Common myeloid progenitor, CD34-positive (primary cell): ENCODE results near the gene GPM6B.

ENCODE experiments used
- CTCF ChIA-PET: fragments of 350-600 bp; sonication (Branson Sonifier 250); formaldehyde crosslinking; loops from one replicate; lab custom pipeline; 2021; ENCODE audit warnings: antibody characterized with exemption; lab: Charles Lee
- POLR2A ChIA-PET: fragments of 350-600 bp; sonication (Branson Sonifier 250); formaldehyde crosslinking; loops from one replicate; lab custom pipeline; 2021; ENCODE audit warnings: antibody characterized with exemption; lab: Charles Lee
- DNase-seq, 3 donors: peaks; one replicate each; pipeline versions ENCODE4 v3.0.0 to v3.0.0-alpha.2; 2013
- H3K27ac ChIP-seq, 2 experiments: 1 replicate in 1 of 2; 2 replicates in 1 of 2; pipeline ENCODE4 v1.7.0; 2013; ENCODE audit warnings: inconsistent platforms in 2 of 2, low read length in 2 of 2, mild to moderate bottlenecking in 2 of 2, low read depth in 1 of 2, moderate library complexity in 1 of 2; ENCODE audit not compliant: severe bottlenecking in 2 of 2, insufficient read depth in 1 of 2, poor library complexity in 1 of 2
- H3K27me3 ChIP-seq, 5 experiments: replicated peaks in 2 of 5; 1 replicate in 3 of 5; 2 replicates in 2 of 5; pipeline versions ENCODE4 v1.6.1 to v1.7.0; 2013; ENCODE audit warnings: low read length in 4 of 5, mild to moderate bottlenecking in 2 of 5, moderate library complexity in 2 of 5, inconsistent platforms in 1 of 5; ENCODE audit not compliant: insufficient read depth in 5 of 5, control insufficient read depth in 4 of 5
- H3K36me3 ChIP-seq, 4 experiments: 1 replicate in 2 of 4; 2 replicates in 2 of 4; pipeline versions ENCODE4 v1.6.1 to v1.7.0; 2013; ENCODE audit warnings: low read length in 3 of 4, control low read depth in 1 of 4, mild to moderate bottlenecking in 1 of 4; ENCODE audit not compliant: control insufficient read depth in 4 of 4, insufficient read depth in 4 of 4
- H3K4me1 ChIP-seq, 4 experiments: 1 replicate in 3 of 4; 2 replicates in 1 of 4; pipeline versions ENCODE4 v1.6.1 to v1.7.1; 2013; ENCODE audit warnings: low read length in 3 of 4, mild to moderate bottlenecking in 3 of 4, control low read depth in 1 of 4, inconsistent platforms in 1 of 4, moderate library complexity in 1 of 4; ENCODE audit not compliant: control insufficient read depth in 4 of 4, insufficient read depth in 4 of 4; ENCODE audit errors: control extremely low read depth in 1 of 4
- H3K4me3 ChIP-seq, 7 experiments: 1 replicate in 4 of 7; 2 replicates in 3 of 7; pipeline versions ENCODE4 v1.5.1 to v1.7.0; 2013; ENCODE audit warnings: mild to moderate bottlenecking in 7 of 7, low read length in 6 of 7, moderate library complexity in 6 of 7, inconsistent platforms in 2 of 7, low read depth in 2 of 7, control low read depth in 1 of 7; ENCODE audit not compliant: insufficient read depth in 4 of 7, control insufficient read depth in 1 of 7; ENCODE audit errors: extremely low read depth in 1 of 7
- H3K9me3 ChIP-seq, 5 experiments: 1 replicate in 4 of 5; 2 replicates in 1 of 5; pipeline versions ENCODE4 v1.6.1 to v1.7.1; 2013; ENCODE audit warnings: low read length in 4 of 5, mild to moderate bottlenecking in 2 of 5, inconsistent platforms in 1 of 5, low read depth in 1 of 5, moderate library complexity in 1 of 5; ENCODE audit not compliant: control insufficient read depth in 4 of 5, insufficient read depth in 2 of 5; ENCODE audit errors: control extremely low read depth in 1 of 5
- WGBS: methylation state at CpG from one replicate; pipeline ENCODE4 v1.1.5; 2013; ENCODE audit not compliant: insufficient coverage; 5-methylcytosine and 5-hydroxymethylcytosine counted together

The GPM6B gene

GRCh38 chrX:13821738-13822137, 4.8 kb upstream of the GPM6B start:
- POLR2A ChIA-PET: no interaction called here
- DNase-seq: no peak

GRCh38 chrX:13816176-13816575, 717 bp downstream of the GPM6B start:
- ChIA-PET POLR2A (no interaction called here), CTCF (no interaction called here)
- Histone ChIP-seq H3K9me3 (no peaks in the 10 kb centered on the region), H3K36me3 (no peaks in the 10 kb centered on the region), H3K4me1 (no peaks in the 10 kb centered on the region), H3K4me3 (no peak overlapping the region), H3K27ac (no peak overlapping the region), H3K27me3 (peaks cover 0 to 15% (median 0%) of the 10 kb centered on the region in 5 experiments)
- WGBS: 80% methylated on average over 1 of the region's 6 CpGs
- DNase-seq: no peak

More at GRCh38 chrX:13821738-13822137, 4.8 kb upstream of the GPM6B start:
- no peak overlapping the region for H3K4me3 ChIP-seq
- H3K4me1 ChIP-seq: no peaks in the 10 kb centered on the region
- H3K9me3 ChIP-seq: no peaks in the 10 kb centered on the region
- no peak overlapping the region for H3K27ac ChIP-seq
- H3K36me3 ChIP-seq: no peaks in the 10 kb centered on the region
- 92% methylated on average over 6 of the region's 6 CpGs for WGBS
- CTCF ChIA-PET: no interaction called here
- H3K27me3 ChIP-seq: peaks cover 0 to 11% (median 0%) of the 10 kb centered on the region in 5 experiments

- no peak overlapping the region for H3K4me3 ChIP-seq
- no peak for DNase-seq
- no peaks in the 10 kb centered on the region for H3K9me3 ChIP-seq
- CTCF ChIA-PET: no interaction called here
- POLR2A ChIA-PET: no interaction called here
- no peaks in the 10 kb centered on the region for H3K4me1 ChIP-seq
- no peaks in the 10 kb centered on the region for H3K36me3 ChIP-seq
- H3K27me3 ChIP-seq: peaks cover 0 to 12% (median 0%) of the 10 kb centered on the region in 5 experiments
- 96% methylated on average over 5 of the region's 7 CpGs for WGBS
- no peak overlapping the region for H3K27ac ChIP-seq
Observed at GRCh38 chrX:13815664-13816063, 1.2 kb downstream of the GPM6B start.

GRCh38 chrX:13808865-13809264, 8.0 kb downstream of the GPM6B start:
- no peaks in the 10 kb centered on the region for H3K9me3 ChIP-seq
- no peak overlapping the region for H3K27ac ChIP-seq
- peaks cover 0 to 2% (median 0%) of the 10 kb centered on the region in 4 experiments for H3K4me1 ChIP-seq
- peak in 1 of 3 donors; percentile 2 for DNase-seq
- no peak overlapping the region for H3K4me3 ChIP-seq
- ChIA-PET CTCF (no interaction called here), POLR2A (no interaction called here)
- peaks cover 0 to 6% (median 0%) of the 10 kb centered on the region in 5 experiments for H3K27me3 ChIP-seq
- H3K36me3 ChIP-seq: no peaks in the 10 kb centered on the region

GRCh38 chrX:13808293-13808692, 8.6 kb downstream of the GPM6B start:
- DNase-seq: no peak
- Histone ChIP-seq H3K27ac (no peak overlapping the region), H3K27me3 (peaks cover 0 to 6% (median 0%) of the 10 kb centered on the region in 5 experiments), H3K9me3 (no peaks in the 10 kb centered on the region), H3K4me3 (no peak overlapping the region), H3K4me1 (peaks cover 0 to 2% (median 0%) of the 10 kb centered on the region in 4 experiments), H3K36me3 (no peaks in the 10 kb centered on the region)
- ChIA-PET CTCF (no interaction called here), POLR2A (no interaction called here)
- WGBS: no CpG with 5 or more reads among the region's 4 CpGs

- CTCF ChIA-PET: no interaction called here
- Histone ChIP-seq H3K9me3 (no peaks in the 10 kb centered on the region), H3K36me3 (no peaks in the 10 kb centered on the region), H3K27ac (no peak overlapping the region), H3K4me1 (peaks cover 0 to 2% (median 0%) of the 10 kb centered on the region in 4 experiments), H3K27me3 (peaks cover 0 to 6% (median 0%) of the 10 kb centered on the region in 5 experiments), H3K4me3 (no peak overlapping the region)
- DNase-seq: no peak
- POLR2A ChIA-PET: no interaction called here
- WGBS: 95% methylated on average over 2 of the region's 2 CpGs
Observed at GRCh38 chrX:13805241-13805640, 11.7 kb downstream of the GPM6B start.

GRCh38 chrX:13803116-13803515, 13.8 kb downstream of the GPM6B start:
- ChIA-PET POLR2A (no interaction called here), CTCF (no interaction called here)
- Histone ChIP-seq H3K4me1 (peaks cover 0 to 2% (median 0%) of the 10 kb centered on the region in 4 experiments), H3K9me3 (no peaks in the 10 kb centered on the region), H3K27me3 (peaks cover 0 to 6% (median 0%) of the 10 kb centered on the region in 5 experiments), H3K27ac (no peak overlapping the region), H3K4me3 (no peak overlapping the region), H3K36me3 (no peaks in the 10 kb centered on the region)
- 70% methylated on average over 4 of the region's 6 CpGs for WGBS
- no peak for DNase-seq
